Activated gamma-delta T cell (primary cell): ENCODE results near the gene PTPRN2.
"Not testable (repeated sequence)": the region's sequence is repeated elsewhere in the genome, so short reads cannot be mapped to it uniquely, and the experiment has no call there.

ENCODE experiments used
- DNase-seq: peaks from one replicate; lab custom pipeline; 2025; lab: John Stamatoyannopoulos, UW

PTPRN2 gene

DNA sequence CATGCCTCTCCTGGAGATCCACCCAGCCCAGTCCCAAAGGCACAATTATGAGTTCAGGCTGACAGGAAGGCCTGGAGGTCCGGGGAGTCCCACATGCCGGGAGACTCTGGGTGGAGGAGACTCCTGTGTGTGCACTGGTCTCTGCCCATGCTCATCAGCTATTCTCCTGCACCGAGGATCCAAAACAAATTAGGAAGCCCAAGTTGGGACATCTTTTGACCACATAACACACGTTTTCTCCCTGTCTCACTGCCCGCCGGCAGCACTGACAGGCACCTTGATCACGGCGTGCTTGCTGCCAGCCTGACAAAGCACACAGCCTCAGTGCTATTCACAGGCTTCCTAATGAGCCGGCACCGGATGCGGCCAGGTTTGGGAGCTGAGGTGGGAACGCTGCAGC is 412.7 kb downstream of the PTPRN2 start:
- DNase-seq: no peak

DNA sequence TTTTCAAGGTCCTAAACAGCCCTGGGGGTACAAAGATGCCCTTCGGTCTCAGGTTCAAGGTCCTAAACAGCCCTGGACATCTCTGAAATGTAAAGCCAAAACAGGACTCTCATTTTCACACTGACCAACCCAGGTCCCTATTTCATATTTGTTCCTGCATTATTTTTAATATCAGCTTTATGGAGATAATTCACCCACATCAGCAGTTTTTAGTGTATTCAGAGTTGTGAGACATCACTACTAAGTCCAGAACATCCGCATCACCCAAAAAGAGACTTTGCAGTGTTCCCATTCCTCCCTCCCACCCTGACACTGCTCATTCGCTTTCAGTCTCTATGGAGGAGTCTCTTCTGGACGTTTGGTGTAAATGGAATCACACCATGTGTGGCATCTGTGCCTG is 420.2 kb downstream of the PTPRN2 start:
- DNase-seq: no peak

- no peak for DNase-seq
Measured at GRCh38 chr7:158166386-158167340, 421.0 kb downstream of the PTPRN2 start.

- DNase-seq: no peak
Measured at GRCh38 chr7:158165711-158166110, 421.9 kb downstream of the PTPRN2 start.

DNA sequence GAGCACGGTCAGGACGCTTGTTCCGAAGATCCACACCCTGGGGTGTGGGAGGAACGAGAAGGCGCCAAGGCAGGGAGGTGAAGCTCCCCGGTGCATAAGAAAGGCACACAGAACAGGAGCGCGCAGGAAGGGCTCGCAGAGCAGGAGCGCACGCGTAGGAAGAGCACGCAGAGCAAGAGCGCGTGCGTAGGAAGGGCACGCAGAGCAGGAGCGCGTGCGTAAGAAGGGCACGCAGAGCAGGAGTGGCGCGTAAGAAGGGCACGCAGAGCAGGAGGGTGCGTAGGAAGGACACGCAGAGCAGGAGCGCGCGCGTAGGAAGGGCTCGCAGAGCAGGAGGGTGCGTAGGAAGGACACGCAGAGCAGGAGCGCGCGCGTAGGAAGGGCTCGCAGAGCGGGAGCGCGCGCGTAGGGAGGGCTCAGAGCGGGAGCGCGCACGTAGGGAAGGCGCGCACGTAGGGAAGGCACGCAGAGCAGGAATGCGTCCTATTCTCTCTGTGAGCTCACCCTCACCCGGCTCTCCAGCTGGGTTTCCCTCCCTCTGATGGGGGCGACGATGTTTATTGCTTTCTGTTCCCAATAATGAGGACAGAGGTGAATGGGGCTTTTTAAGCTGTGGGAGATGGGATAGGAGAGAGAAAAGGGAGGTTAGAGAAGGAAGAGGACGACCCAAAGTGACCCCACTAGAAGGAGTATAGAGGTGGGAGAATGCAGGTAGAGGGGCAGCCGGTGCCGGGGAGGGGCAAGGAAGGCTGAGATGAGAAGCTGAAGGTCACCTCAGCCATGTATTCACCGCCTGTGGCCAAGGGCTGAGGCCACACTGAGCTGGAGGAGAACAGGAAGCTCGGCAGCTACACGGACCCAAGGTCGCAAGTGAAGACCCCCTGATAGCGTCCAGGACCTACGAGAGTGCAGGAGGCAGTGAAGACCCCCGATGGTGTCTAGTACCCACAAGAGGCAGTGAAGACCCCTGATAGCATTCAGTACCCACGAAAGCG is 423.2 kb downstream of the PTPRN2 start:
- DNase-seq: no peak

DNA sequence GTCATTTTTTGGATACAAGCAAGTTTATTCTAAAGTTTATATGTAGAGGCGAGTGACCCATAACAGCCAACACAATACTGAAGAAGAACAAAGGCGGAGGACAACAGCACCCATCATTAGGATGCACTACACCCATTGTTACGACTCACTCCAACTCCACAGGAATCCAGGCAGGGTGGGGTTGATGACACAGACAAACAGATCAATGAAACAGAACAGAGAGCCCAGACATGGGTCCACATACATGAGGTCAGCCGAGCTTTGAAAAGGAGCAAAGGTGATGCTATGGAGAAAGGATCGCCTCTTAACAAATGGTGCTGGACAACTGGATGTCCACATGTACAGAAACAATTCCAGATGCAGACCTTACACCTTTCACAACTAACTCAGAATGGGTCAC is 426.4 kb downstream of the PTPRN2 start:
- no peak for DNase-seq

DNA sequence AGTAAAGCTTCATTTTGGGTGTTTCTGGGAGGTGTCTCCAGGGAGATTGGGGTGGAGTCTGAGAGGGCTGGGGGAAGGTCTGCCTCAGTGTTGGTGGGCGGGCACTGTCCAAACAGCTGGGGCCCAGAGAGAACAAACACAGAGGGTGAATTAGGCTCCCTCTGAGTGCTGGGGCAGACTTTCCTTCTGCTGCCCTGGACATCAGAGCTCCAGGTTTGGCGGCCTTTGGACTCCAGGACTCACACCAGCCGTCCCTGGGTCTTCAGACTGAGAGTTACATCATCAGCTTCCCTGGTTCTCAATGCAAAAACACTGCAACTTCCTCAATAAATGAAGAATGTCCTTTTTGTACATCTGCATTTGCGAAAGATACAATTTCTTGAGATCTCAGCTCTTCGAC is 427.4 kb downstream of the PTPRN2 start:
- no peak for DNase-seq

GRCh38 chr7:158157460-158157859 is 430.2 kb downstream of the PTPRN2 start:
- DNase-seq: no peak

DNA sequence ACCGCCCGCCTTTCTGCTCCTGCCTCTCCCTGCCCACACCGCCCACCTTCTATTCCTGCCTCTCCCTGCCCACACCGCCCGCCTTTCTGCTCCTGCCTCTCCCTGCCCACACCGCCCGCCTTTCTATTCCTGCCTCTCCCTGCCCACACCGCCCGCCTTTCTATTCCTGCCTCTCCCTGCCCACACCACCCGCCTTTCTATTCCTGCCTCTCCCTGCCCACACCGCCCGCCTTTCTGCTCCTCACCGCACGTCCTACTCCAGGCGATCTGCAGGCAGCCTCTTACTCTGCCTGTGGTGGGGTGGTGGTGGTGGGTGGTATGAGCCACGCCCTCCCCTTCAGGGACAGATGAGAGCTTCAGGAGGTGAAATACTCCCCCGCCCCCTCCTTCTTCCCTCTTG is 436.4 kb downstream of the PTPRN2 start:
- not testable (repeated sequence) for DNase-seq

GRCh38 chr7:158150234-158150633 is 437.4 kb downstream of the PTPRN2 start:
- DNase-seq: no peak

- not testable (repeated sequence) for DNase-seq
Measured at GRCh38 chr7:158147431-158147830, 440.2 kb downstream of the PTPRN2 start.

DNA sequence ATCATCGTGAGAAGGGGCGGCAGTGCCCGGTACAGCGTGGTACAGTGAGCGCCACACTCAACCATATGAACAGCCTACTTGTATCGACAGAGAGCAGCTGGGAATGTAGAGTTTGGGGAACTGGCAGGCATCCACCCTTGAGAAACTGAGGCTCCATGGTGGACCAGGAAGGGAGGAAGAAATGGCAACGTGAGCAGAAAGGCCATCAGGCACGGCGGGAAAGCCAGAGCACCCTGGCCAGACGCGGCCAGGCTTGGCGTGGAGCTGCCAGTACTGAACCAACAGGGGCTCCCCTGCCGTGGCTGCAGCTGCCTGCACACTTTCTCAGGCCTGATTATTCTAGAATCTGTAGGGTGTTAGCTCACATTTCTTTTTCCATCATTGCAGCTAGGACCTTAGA is 442.3 kb downstream of the PTPRN2 start:
- no peak for DNase-seq

- no peak for DNase-seq
Measured at GRCh38 chr7:158143196-158144120, 444.2 kb downstream of the PTPRN2 start.

- DNase-seq: no peak
Measured at GRCh38 chr7:158142657-158143056, 445.0 kb downstream of the PTPRN2 start.

DNA sequence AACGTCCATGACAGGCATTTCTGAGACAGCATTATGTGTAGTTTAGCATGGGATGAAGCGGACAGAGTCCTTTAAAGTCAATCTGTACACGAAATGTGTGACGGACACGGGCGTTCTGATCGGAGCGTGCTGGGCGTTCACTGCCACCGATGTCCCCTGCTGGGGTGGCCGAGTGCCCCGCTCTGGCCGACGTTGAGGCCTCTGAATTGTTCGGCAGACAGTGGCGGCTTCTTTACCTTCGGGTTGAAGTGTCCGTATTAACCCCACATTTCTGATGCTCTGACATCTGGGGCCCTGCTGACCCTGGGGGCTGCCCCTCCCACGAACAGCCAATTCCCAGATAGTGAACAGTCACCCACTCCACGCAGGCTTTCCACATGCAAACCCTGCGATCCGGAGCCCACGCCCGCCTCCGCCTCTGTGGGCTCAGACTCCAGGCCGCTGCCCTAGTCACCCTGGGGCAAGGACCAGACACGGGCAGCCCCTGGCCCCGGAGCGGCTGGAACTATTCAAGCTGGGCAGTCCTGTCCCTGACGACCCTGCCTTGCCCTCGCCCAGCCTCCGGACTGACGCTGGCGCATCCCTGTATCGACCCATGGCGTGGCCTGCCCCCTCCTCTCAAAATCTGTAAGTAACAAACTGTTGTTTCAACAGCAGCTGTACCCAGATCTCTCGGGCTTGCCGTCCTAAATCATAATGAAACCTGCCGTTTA is 445.7 kb downstream of the PTPRN2 start:
- DNase-seq: no peak

- DNase-seq: no peak
Measured at GRCh38 chr7:158141221-158141582, 446.4 kb downstream of the PTPRN2 start.

GRCh38 chr7:158140538-158141220 is 446.9 kb downstream of the PTPRN2 start:
- no peak for DNase-seq

- DNase-seq: no peak
Measured at GRCh38 chr7:158139499-158139898, 448.1 kb downstream of the PTPRN2 start.

DNA sequence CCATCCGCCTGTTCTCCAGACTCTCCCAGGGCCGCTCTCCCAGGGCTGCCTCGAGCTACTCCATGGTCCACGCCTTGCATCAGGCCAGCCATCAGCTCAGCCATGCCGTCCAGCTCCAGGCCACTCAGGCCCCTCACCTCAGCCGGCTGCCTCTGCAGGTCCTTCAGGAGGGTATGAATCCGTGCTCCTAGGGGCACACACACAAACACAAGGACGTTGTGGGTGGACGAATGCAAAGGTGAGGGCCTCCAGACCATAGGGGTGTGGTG is 449.4 kb downstream of the PTPRN2 start:
- no peak for DNase-seq

DNA sequence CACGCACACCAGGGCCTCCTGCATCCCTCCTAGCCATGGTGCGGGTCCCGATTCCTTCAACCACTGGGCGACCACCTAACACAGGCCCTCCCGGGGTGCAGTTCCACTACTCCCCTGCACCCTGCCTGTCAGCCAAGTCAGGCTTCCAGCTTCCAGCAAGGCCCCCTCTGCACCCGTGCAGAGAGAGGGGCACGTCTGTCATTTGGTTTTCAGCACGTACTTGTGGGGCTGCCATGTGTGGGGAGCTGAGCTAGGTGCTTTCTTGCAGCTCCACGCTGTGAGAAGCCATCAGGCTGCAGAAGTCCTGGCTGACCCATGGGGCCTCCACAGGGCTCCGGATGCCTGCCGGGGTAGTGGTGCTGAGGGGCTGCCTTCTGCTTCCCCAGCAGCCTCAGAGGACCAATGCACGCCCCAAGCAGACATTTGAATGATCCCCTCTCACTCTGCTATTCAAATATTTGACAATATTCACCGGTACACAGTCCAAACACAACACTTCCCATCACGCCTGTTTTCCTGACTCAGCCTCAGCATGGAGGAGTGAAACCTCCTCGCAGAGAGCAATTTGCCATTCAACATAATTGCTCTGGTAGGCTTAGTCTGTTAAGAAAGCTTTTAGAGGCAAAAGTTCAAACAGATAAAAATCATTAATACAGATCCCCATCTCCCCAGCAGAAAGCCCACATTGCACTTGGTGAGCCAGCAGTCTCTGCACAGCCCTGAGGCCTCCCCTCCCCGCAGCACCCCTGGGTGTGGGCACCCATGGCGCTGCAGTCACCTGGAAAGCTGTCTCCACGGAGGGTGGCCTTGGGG is 449.9 kb downstream of the PTPRN2 start:
- no peak for DNase-seq
